Peyer's patch (tissue), 4 donors: ENCODE results near the gene YIPF4.

Source experiments
- POLR2A ChIP-seq, 2 donors: fragments of 450-650 bp; IDR thresholded peaks; one replicate each; pipeline ENCODE4 v1.5.1; 2017; ENCODE audit warnings: antibody characterized with exemption in 2 of 2, mild to moderate bottlenecking in 2 of 2, moderate library complexity in 2 of 2
- TF ChIP-seq, protein P1 (sequence below), 6 experiments: fragments of 450-650 bp in 4 of 6; fragments of 200-600 bp in 2 of 6; sonication (generic) in 1 of 6; IDR thresholded peaks; one replicate each; pipeline ENCODE4 v1.5.1; 2017 to 2019; ENCODE audit warnings: antibody characterized with exemption in 6 of 6, mild to moderate bottlenecking in 3 of 6, moderate library complexity in 1 of 6

DNA sequence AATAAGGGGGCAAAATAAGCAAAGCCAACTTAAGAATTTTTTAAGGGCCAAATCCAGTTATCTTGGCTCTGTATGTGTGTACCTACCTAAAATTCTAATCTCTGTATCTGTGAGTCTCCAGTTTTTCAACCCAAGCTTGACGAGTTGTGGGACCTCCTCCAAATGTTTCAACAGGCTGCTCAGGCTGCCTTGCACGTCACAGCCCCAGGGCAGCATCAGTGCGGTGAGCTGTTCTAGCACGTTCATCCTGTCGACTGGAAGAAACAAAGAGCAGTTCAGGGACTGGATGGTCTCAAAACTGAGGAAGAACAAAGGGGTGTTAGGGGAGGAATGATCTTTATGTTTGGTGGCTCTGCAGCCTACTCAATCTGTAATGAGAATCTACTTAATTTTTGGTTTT lies 42.4 kb upstream of the YIPF4 start:
- TF ChIP-seq, protein P1, sequence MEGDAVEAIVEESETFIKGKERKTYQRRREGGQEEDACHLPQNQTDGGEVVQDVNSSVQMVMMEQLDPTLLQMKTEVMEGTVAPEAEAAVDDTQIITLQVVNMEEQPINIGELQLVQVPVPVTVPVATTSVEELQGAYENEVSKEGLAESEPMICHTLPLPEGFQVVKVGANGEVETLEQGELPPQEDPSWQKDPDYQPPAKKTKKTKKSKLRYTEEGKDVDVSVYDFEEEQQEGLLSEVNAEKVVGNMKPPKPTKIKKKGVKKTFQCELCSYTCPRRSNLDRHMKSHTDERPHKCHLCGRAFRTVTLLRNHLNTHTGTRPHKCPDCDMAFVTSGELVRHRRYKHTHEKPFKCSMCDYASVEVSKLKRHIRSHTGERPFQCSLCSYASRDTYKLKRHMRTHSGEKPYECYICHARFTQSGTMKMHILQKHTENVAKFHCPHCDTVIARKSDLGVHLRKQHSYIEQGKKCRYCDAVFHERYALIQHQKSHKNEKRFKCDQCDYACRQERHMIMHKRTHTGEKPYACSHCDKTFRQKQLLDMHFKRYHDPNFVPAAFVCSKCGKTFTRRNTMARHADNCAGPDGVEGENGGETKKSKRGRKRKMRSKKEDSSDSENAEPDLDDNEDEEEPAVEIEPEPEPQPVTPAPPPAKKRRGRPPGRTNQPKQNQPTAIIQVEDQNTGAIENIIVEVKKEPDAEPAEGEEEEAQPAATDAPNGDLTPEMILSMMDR (IDR thresholded peaks at IDR 0.05), result no peak
- TF ChIP-seq POLR2A (IDR thresholded peaks at IDR 0.05), result no peak
